SKM-1 (cell line): ENCODE data around the gene DENND5A.
"Not testable (repeated sequence)": the region's sequence is repeated elsewhere in the genome, so short reads cannot be mapped to it uniquely, and the experiment has no call there.

Experiments used
- DNase-seq: peaks from one replicate; lab custom pipeline; 2025; ENCODE audit not compliant: unreplicated experiment; lab: John Stamatoyannopoulos, UW

The DENND5A gene

DNA sequence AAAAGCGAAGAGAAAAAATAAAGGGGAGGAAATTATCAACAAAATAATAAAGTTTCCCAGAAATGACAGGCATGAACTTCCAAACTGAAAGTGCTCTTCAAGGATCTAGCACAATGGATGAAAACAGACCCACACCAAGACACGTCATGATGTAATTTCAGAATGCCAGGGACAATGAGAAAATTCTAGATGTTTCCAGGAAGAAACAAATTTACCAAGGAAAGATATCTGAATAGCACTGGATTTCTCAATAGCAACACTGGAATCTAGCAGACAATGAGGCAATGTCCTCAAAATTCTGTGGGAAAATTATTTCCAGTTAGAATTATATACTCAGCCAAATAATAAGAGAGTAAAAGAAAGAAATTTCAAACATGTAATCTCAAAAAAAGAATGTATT lies 46.0 kb downstream of the DENND5A start:
- no peak for DNase-seq

DNA sequence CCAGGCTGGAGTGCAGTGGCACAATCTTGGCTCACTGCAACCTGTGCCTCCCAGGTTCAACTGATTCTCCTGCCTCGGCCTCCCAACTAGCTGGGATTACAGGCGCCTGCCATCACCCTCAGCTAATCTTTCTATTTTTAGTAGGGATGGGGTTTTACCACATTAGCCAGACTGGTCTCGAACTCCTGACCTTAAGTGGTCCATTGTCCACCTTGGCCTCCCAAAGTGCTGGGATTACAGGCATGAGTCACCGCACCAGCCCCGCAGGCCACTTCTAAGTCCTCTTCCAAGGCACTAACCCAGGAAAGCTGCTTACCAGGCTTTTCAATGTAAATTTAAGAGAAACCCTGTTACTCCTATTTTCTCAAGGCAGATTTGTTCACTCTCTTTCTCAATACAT lies 50.4 kb downstream of the DENND5A start:
- no peak for DNase-seq

DNA sequence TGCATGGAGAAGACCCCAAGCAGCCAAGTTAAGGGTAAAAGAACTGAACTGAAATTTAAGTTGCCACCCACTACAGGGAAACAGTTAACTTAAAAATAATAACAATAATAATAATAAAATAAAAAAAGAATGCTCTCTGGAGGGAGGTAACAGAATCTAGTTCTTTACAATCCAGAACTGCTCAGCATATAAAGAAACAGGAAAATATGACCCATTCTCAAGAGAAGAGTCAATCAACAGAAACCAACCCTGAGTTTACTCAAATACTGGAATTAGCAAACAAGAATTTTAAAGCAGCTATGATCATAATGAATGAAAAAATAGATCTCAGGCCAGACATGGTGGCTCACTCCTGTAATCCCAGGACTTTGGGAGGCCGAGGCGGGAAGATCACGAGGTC lies 53.8 kb downstream of the DENND5A start:
- no peak for DNase-seq

DNA sequence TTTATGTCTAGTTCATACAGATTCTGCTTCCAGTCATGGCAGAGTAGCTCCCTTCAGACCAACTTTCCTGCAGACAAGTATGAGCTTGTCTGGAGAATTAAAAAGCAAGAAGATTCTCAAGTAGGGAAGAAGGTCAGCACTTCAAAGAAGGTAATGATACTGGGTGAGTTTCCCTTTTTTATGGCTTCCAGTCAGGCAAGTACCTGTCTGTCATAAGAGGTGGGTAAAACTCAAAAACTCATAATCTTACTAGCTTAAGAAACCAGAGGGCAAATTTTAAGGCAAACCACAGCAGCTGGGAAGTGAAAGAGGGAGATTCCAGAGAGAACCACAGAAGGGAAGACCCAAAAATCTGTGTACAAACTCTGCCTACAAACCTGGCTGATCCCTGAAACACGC lies 54.2 kb downstream of the DENND5A start:
- DNase-seq, result no peak

DNA sequence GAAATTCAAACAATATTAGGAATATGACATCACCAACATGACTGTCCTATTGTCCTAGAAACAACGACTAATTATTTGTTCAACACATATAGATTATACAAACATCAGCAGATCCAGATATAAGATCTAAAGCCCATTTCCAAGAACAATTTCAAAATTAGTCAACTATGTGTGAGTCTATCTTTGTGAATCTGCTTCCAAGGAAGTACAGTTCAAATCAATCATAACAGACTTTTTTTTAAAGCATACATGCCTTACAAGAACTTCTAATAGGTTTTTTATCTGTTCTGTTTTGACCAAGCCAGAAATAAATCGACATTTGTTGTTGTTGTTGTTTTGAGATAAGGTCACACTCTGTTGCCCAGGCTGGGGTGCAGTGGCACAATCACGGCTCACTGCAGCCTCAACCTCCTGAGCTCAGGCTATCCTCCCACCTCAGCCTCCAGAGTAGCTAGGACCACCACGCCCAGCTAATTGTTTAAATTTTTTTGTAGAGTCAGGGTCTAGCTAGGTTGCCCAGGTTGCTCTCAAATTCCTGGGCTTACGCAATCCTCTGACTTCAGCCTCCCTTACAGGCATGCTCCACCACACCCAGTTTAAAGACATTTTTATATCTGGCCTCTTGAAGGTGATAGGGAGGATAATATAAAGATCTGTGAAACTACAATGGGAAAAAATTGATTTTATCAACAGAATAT lies 54.8 kb downstream of the DENND5A start:
- DNase-seq, result no peak

DNA sequence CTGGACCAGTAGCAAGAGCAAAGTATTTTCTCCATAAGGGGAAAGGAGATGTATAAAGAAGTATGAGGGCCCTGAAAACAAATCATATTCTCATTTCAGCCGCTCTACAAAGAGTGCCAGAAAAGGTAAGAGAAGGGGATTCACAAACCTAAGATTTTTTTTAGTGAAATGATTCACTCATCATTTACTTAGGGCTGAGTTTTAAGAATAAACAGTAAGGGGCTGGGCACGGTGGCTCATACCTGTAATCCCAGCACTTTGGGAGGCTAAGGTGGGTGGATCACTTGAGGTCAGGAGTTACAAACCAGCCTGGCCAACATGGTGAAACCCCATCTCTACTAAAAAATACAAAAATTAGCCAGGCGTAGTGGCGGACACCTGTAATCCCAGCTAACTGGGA lies 55.5 kb downstream of the DENND5A start:
- DNase-seq, result not testable (repeated sequence)

DNA sequence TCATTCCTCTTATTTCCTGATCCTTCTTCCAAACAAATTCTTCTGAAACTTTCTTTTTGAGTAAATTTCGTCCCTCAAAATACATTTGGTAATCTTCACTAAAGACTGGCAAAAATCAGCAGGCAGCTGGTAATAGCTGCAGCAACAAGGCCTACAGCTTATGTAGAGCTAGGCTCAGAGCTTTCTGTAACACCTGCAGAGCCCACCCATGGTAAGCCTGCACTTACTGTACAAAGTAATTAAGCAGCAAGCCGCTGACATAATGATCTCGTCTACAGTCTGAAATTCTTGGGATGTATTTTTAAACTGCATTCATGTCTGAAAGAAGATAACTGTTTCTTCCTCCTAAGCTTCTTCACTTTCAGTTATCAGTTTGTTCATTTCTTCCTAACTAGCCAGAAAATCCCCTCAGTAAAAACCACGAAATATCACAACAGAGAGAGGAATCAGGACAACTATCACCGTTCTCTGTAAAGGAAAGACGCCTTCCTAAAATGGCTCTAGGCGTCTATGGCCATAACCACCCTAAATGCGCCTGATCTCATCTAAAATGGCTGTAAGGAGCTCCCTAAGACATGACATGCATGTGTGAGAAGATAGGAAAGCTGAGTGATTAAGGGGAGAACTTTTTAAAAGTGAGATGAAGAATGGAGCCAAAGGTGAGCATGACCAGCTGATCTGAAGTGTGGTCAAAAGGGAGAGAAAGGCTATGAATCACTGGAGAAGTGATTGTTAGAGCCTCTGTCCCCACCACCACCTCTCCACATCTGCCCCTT lies 56.2 kb downstream of the DENND5A start:
- DNase-seq, result no peak

DNA sequence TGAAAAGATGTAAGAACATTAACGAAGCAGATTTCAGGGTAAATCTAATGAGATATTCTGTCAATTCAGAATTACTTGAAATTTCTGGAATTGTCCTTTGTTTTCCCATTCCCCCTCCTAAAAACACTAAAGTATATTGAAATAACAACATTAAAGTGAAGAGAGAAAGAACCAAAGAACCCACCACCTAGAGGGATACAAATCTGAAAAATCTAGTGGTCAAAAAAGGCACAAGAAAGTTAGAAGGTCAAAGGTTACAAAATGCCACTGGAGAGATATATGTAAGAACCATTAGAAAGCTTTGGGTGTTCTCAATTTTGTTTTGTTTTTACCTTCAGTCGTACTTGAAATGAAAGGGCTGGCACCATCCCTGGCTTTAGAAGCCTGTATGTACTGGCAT lies 57.9 kb downstream of the DENND5A start:
- no peak for DNase-seq

DNA sequence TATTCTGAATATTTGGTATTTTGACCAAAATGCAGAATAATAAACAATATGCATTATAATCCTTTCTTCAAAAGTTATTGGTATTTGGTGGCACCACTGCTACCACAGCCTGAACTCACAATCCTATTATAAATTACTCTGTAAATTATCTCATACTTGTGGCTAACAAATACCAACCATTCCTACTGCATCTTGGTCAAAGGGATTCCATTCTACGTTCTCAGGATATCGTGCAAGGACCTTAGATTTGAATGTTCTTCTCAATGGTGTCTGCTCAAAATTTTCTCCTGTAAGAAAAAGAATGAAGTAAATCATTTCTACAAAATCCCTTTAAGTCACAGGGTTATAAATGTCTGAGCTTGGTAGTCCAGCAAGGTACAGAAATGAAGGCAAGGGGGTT lies 58.7 kb downstream of the DENND5A start:
- no peak for DNase-seq

DNA sequence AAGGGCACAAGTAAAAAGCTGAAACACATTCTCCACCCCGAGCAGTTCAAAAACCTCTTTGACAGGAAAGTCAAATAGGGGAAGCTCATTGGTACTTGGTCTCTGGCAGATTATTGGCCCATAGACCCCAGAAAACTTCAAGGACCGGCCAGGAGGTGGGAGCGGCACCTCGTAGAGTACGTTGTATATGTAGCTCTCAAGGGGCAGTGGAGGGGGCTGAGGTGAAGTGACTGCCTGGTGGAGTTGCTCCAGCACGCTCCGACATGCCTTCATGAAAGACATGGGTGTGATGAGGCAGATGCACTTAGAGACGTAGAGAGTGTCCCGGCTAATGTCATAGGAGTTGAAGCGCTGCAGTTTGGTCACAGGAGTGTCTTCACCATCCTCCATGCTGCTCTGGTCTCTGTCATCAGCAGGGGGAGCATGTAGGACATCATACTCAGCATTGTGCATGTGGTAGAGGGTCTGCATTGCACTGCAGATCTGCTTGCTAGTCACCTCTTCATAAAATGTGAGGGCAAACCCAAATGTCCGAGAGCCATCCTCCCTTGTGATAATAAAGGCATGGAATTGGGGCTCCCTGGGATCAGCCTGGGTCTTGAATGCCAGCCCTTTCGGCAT lies 61.3 kb downstream of the DENND5A start:
- no peak for DNase-seq

DNA sequence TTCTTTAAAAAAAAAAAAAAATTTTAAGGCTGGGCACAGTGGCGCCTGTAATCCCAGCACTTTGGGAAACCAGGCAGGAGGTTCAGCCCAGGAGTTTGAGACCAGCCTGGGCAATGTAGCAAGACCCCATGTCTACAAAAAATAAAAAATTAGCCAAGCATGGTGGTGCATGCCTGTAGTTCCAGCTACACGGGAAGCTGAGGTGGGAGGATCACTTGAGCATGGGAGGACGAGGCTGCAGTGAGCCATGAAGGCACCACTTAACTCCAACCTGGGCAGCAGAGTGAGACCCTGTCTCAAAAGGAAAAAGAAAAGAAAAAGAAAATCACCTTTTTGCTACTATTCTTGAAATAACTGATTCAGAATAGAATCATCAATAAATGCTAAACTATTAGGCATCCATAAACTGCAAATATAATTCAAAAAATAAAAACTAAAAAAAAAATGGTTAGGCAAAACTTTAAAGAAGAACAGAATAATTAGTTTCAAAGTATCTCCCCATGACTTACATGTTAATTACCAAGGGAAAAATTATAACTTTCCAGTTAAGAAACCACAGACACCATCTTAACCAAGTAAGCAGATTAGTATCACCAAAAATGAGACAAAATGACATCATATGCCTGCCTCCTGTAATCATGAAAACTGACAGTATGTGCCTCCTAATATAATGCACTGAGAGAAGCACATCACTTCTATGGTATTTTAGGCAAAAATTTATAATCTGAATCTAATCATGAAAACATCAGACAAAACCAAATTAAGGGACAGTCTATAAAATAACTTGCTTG lies 63.6 kb downstream of the DENND5A start:
- DNase-seq, result no peak

DNA sequence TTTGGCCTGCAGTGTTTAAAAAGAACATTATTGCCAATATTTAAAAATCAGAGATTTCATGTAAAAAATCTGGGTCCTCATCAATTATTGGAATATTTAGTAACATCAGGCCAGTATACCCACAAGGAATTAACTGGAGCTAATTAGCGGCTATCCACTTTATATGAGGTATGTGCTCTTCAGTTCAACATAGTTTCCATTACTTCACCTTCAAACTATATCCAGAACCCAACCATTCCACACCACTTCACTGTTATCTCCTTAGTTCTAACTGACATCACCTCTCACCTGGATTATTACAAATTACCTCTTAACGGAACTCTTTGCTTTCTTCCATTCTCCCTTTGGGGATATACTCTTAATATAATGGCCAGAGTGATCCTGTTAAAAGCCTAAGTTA lies 64.7 kb downstream of the DENND5A start:
- DNase-seq, result no peak

DNA sequence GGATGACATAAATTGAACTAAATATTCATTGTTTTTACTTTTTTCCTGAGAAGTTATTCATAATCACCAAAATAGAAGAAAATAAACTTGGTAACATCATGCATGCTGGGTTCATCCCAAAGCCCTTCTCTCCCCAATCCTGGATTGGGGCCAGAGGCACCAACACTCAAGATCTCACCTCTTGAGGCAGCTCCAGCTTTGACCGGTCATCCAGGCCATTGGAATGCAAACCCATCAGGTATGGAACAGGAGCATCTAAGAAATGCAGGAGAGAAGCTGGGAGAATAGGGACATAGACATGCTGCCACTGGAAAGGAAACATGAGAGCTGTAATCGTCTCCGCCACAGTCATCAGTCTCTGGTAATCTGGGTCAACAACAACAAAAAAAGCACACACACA lies 71.8 kb downstream of the DENND5A start:
- DNase-seq, result no peak

DNA sequence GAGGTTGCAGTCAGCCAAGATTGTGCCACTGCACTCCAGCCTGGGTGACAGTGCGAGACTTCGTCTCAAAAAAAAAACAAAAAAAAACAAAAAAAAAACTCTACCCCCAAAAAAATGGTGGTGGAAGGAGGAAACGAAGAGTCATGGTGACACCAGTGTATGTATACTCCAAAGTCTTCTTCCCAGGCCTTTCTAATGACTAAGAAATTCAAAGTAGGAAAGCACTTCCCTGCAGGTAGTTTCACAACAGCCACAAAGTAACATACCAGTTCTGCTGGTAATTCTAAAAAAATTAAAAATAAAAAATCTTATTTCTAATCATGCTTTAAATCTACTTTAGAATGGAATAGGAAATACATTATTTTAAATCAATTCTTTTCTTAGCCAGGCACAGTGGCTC lies 72.6 kb downstream of the DENND5A start:
- DNase-seq, result no peak

DNA sequence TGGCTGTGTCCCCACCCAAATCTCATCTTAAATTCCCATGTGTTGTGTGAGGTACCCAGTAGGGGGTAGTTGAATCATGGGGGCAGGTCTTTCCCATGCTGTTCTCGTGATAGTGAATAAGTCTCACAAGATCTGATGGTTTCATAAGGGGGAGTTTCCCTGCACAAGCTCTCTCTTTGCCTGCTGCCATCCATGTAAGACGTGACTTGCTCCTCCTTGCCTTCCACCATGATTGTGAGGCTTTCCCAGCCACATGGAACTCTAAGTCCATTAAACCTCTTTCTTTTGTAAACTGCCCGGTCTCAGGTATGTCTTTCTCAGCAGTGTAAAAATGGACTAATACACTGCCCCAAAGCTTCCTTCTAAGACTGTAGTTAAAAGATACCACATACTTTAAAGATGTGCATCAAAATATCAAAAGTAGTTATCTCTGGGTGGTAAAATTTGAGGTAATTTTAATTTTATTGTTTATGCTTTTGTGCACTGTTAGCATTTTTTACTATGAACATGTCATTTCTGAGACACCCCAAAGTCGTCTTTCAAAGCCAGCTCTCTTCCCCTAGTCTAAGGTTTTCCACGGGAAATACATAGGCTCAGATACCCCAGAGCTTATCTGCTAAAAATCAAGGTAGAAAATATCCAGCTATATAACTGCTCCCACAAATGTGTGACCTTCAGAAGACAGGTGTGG lies 74.7 kb downstream of the DENND5A start:
- not testable (repeated sequence) for DNase-seq

DNA sequence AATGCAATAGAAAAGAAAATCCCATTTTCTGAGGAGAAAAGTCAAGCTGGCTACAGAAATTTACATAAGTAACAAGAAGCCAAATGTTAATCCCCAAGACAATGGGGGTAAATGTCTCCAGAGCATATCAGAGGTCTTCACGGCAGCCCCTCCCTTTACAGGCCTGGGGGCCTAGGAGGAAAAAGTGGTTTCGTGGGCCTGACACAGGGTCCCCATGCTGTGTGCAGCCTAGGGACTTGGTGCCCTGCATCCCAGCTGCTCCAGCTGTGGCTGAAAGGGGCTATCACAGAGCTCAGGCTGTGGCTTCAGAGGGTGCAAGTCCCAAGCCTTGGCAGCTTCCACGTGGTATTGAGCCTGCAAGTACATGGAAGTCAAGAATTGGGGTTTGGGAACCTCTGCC lies 76.3 kb downstream of the DENND5A start:
- DNase-seq, result not testable (repeated sequence)

DNA sequence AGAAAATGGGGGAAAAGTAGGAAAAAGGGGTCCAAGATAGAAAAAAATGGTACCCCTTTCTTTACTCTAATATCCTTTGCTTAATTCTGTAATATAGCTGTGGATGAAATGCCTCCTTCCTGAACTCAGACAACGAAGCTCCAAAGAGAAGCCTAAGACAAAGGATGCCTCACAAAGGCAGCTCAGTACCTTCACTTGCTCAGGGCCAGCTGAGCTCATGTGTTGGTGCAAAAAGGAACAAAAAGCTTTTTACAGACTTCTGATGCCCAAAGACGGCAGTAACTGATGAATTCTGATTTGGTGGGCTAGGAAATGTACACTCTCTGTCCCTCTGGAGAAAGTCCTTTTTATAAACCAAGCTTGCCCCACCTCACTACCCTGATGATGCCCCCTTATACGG lies 77.5 kb downstream of the DENND5A start:
- no peak for DNase-seq

DNA sequence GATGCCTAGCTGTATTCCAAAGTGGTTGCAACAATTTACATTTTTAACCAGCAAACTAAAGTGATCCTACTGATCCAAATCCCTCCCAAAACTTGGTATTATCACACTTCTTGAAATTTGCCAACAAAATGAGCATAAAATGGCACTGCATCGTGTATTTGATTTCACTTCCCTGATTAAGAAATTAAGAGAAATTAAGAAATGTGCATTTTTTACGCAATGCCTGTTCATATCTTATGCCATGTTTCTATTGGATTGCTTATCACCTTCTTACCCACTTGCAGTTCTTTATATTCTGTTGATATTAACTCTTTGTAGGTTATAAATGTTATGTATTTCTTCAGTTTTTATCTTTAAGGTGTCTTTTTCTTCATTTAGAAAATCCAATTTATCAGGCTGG lies 80.6 kb downstream of the DENND5A start:
- no peak for DNase-seq

DNA sequence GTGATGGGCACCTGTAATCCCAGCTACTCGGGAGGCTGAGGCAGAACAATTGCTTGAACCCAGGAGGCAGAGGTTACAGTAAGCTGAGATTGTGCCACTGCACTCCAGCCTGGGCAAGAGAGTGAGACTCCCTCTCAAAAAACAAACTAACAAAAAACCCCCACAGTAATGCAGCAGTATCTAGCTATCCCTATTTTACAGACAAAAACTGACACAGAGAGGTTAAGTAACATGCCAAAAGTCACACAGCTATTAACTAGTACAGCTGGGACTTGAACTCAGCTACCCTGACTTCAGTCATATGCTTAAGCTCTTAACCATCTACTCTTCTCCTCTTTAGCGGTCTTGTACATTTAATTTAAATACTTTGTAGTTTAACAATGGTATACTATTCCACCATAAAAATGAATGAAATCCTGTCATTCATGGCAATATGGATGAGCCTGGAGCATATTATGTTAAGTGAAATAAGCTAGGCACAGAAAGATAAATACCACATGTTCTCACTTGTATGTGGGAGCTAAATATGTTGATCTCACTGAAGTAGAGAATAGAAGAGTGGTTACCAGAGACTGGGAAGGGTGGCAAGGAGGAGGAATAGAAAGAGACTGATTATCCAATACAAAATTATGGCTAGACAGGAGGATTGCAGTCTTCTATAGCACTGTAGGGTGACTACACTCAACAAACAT lies 82.8 kb downstream of the DENND5A start:
- DNase-seq, result no peak

DNA sequence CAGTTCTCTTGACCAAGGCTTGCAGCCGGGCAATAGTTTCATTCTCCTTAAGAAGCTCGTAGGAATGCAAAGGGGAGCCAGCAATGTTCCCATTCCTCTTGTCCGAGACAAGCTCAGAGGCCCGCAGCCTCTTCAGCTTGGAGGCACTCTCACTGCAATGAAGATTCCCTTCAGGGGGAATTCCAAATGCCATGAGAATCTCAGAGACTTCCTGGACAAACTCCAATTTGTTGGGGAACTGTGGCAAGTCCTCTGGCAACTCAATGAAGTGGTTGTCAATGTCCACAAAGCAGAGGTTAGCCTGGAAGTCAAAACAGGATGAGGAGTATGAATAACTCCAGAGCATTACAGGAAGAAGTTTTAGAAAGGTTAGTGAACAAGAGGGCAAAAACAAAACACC lies 84.4 kb downstream of the DENND5A start:
- DNase-seq, result no peak
